Posterior vena cava (tissue), 2 donors: Measurements from ENCODE around the gene GHR. TPM values are rescaled to one million over a fixed set of nuclear protein-coding genes. Genes with fewer than 3 reads are reported as not detected.
"Not testable (repeated sequence)": the region's sequence is repeated elsewhere in the genome, so short reads cannot be mapped to it uniquely, and the experiment has no call there.

Source experiments
- DNase-seq: peaks from one replicate; pipeline ENCODE4 v3.0.0-alpha.2; 2020; ENCODE audit warnings: low spot score
- intact Hi-C, 2 donors: fragments of 100-400 bp; cut with DNase I; formaldehyde crosslinking; loops; one replicate each; pipeline versions ENCODE4 v1.14.1 to v1.14.2; 2022 to 2023
- total RNA-seq, 2 donors: library from RNA; stranded (reverse); fragmentation: NEBNext Ultra II Directional; extraction: Animal tissue kit (Norgen Biotek cat#: 25700); gene quantifications; one replicate each; pipeline ENCODE4 v1.2.1, GENCODE V29; 2021
- donor health status: DM: yes; HTN: yes; CAD: no.
- donor health status: DM: yes; HTN: yes; CAD: no.

GHR gene
- total RNA-seq, 2 donors from 2014 or later, result 11.4 TPM

- intact Hi-C loops, result no loop called here
- no peak for DNase-seq
Measured at GRCh38 chr5:42655982-42656650, 232.9 kb downstream of the GHR start.

GRCh38 chr5:42656651-42657015 is 233.4 kb downstream of the GHR start:
- intact Hi-C loops, result no loop called here
- no peak for DNase-seq

GRCh38 chr5:42659869-42660268 is 236.6 kb downstream of the GHR start:
- DNase-seq, intact Hi-C loops: not testable (repeated sequence)

GRCh38 chr5:42665857-42666256 is 242.6 kb downstream of the GHR start:
- no peak for DNase-seq
- intact Hi-C loops, result no loop called here

GRCh38 chr5:42666869-42667268 is 243.6 kb downstream of the GHR start:
- no peak for DNase-seq
- intact Hi-C loops, result no loop called here

GRCh38 chr5:42668254-42668653 is 245.0 kb downstream of the GHR start:
- DNase-seq, result no peak
- intact Hi-C loops, result no loop called here

GRCh38 chr5:42672925-42673324 is 249.7 kb downstream of the GHR start:
- intact Hi-C loops, result no loop called here

GRCh38 chr5:42675602-42676001 is 252.4 kb downstream of the GHR start:
- intact Hi-C loops, result no loop called here
- no peak for DNase-seq

More at GRCh38 chr5:42672925-42673324, 249.7 kb downstream of the GHR start:
- DNase-seq, result no peak

GRCh38 chr5:42676362-42676761 is 253.1 kb downstream of the GHR start:
- intact Hi-C loops, result no loop called here
- no peak for DNase-seq

- intact Hi-C loops, result no loop called here
- no peak for DNase-seq
Measured at GRCh38 chr5:42677156-42677842, 254.1 kb downstream of the GHR start.

GRCh38 chr5:42680046-42680445 is 256.8 kb downstream of the GHR start:
- intact Hi-C loops, result no loop called here
- no peak for DNase-seq

GRCh38 chr5:42685078-42685477 is 261.8 kb downstream of the GHR start:
- DNase-seq, intact Hi-C loops: not testable (repeated sequence)

GRCh38 chr5:42689391-42689790 is 266.2 kb downstream of the GHR start:
- DNase-seq, result no peak
- intact Hi-C loops, result no loop called here

- intact Hi-C loops, result no loop called here
- no peak for DNase-seq
Measured at GRCh38 chr5:42691413-42691937, 268.2 kb downstream of the GHR start.

- intact Hi-C loops, result no loop called here
- DNase-seq, result no peak
Measured at GRCh38 chr5:42701351-42702059, 278.3 kb downstream of the GHR start.

- intact Hi-C loops, result no loop called here
- no peak for DNase-seq
Measured at GRCh38 chr5:42703238-42703637, 280.0 kb downstream of the GHR start.

- intact Hi-C loops, result no loop called here
- DNase-seq, result no peak
Measured at GRCh38 chr5:42715785-42716184, 292.5 kb downstream of the GHR start.

GRCh38 chr5:42718591-42718990 is 295.4 kb downstream of the GHR start:
- intact Hi-C loops, result no loop called here
- no peak for DNase-seq

- intact Hi-C loops, result no loop called here
- DNase-seq, result no peak
Measured at GRCh38 chr5:42719034-42719433, 295.8 kb downstream of the GHR start.

GRCh38 chr5:42720251-42720650 is 297.0 kb downstream of the GHR start:
- DNase-seq, result no peak
- intact Hi-C loops, result no loop called here
